GM12865 (cell line): Measurements from ENCODE around the gene RUNX1.

ENCODE experiments used
- DNase-seq: peaks from one replicate; pipeline ENCODE4 v3.0.0; 2010; ENCODE audit warnings: low read depth
- H3K4me3 ChIP-seq: 2 replicates; pipeline ENCODE4 v1.5.1; 2011; ENCODE audit warnings: mild to moderate bottlenecking, low read depth, low read length, control low read depth
- CTCF ChIP-seq: IDR thresholded peaks from 2 replicates; pipeline ENCODE4 v1.5.1; 2011; ENCODE audit warnings: low read length, control low read depth, low read depth, inconsistent platforms; ENCODE audit not compliant: insufficient read depth; ENCODE audit errors: missing control alignments

The RUNX1 gene

GRCh38 chr21:34945288-34945687, 103.8 kb downstream of the RUNX1 start:
- no peak for DNase-seq
- no peak for TF ChIP-seq CTCF
- no peak overlapping the region for H3K4me3 ChIP-seq

- no peak for DNase-seq
- no peak overlapping the region for H3K4me3 ChIP-seq
- no peak for TF ChIP-seq CTCF
Measured at GRCh38 chr21:34944015-34944755, 104.9 kb downstream of the RUNX1 start.

- TF ChIP-seq CTCF, result no peak
- H3K4me3 ChIP-seq, result no peak overlapping the region
- DNase-seq, result no peak
Measured at GRCh38 chr21:34942911-34943310, 106.2 kb downstream of the RUNX1 start.

- no peak for TF ChIP-seq CTCF
- no peak overlapping the region for H3K4me3 ChIP-seq
- no peak for DNase-seq
Measured at GRCh38 chr21:34941162-34941561, 107.9 kb downstream of the RUNX1 start.

GRCh38 chr21:34939673-34940331, 109.3 kb downstream of the RUNX1 start:
- no peak for TF ChIP-seq CTCF
- no peak overlapping the region for H3K4me3 ChIP-seq
- DNase-seq, result no peak

- no peak for TF ChIP-seq CTCF
- DNase-seq, result no peak
Measured at GRCh38 chr21:34938089-34938764, 110.9 kb downstream of the RUNX1 start.

More at GRCh38 chr21:34938089-34938764, 110.9 kb downstream of the RUNX1 start:
- no peak overlapping the region for H3K4me3 ChIP-seq
